OCI-LY7 (cell line): ENCODE data around the gene KIAA1217. TPM values are rescaled to one million over a fixed set of nuclear protein-coding genes. Genes with fewer than 3 reads are reported as not detected.

ENCODE experiments used
- BruUV-seq: library from RNA; stranded (reverse); fragments of 400-500 nt; replicated peaks from 2 replicates; lab custom pipeline; 2021; lab: Mats Ljungman, UMichigan
- CTCF ChIA-PET: fragments of 300-600 bp; sonication (Branson Sonifier 250); formaldehyde crosslinking; loops from one replicate; lab custom pipeline; 2022; ENCODE audit warnings: antibody characterized with exemption; ENCODE audit not compliant: unreplicated experiment; lab: Charles Lee
- POLR2A ChIA-PET: fragments of 300-600 bp; sonication (Branson Sonifier 250); formaldehyde crosslinking; loops from one replicate; lab custom pipeline; 2022; ENCODE audit warnings: antibody characterized with exemption; lab: Charles Lee
- DNase-seq: peaks from one replicate; pipeline ENCODE4 v3.0.0-alpha.2; 2015; ENCODE audit warnings: low spot score
- H2AFZ ChIP-seq: fragments of 200-600 bp; sonication (generic), shearing (Covaris generic); 2 replicates; pipeline ENCODE4 v1.6.1; 2014; ENCODE audit warnings: mild to moderate bottlenecking, antibody characterized with exemption, low read length, moderate library complexity
- H3K27ac ChIP-seq: fragments of 200-600 bp; sonication (generic); 2 replicates; pipeline ENCODE4 v1.5.1; 2014; ENCODE audit warnings: mixed run types, low read depth, mild to moderate bottlenecking, moderate library complexity, low read length, inconsistent platforms; ENCODE audit not compliant: poor library complexity, severe bottlenecking
- H3K36me3 ChIP-seq: fragments of 200-600 bp; sonication (generic); 2 replicates; pipeline ENCODE4 v1.6.1; 2014; ENCODE audit warnings: mild to moderate bottlenecking, antibody characterized with exemption, low read length, moderate library complexity, mixed read lengths; ENCODE audit not compliant: insufficient read depth
- H3K4me1 ChIP-seq: fragments of 200-600 bp; sonication (generic); 2 replicates; pipeline ENCODE4 v1.5.1; 2014; ENCODE audit warnings: mild to moderate bottlenecking, low read length; ENCODE audit not compliant: insufficient read depth, poor library complexity, severe bottlenecking
- H3K4me2 ChIP-seq: fragments of 200-600 bp; sonication (generic); 2 replicates; pipeline ENCODE4 v1.6.1; 2014; ENCODE audit warnings: mild to moderate bottlenecking, low read length
- H3K4me3 ChIP-seq: fragments of 200-600 bp; sonication (generic); 2 replicates; pipeline ENCODE4 v1.5.1; 2014; ENCODE audit warnings: mild to moderate bottlenecking, low read depth, low read length; ENCODE audit not compliant: poor library complexity, severe bottlenecking
- H3K79me2 ChIP-seq: fragments of 200-600 bp; sonication (generic); 2 replicates; pipeline ENCODE4 v1.6.1; 2016; ENCODE audit warnings: low read depth, mild to moderate bottlenecking, low read length, moderate library complexity, mixed read lengths; ENCODE audit not compliant: insufficient read depth
- H3K9me2 ChIP-seq: fragments of 200-600 bp; sonication (generic); 2 replicates; pipeline ENCODE4 v1.6.1; 2016; ENCODE audit warnings: mild to moderate bottlenecking, low read length, mixed read lengths; ENCODE audit not compliant: insufficient read depth
- H3K9me3 ChIP-seq: fragments of 200-600 bp; sonication (generic); 2 replicates; pipeline ENCODE4 v1.6.1; 2014; ENCODE audit warnings: mild to moderate bottlenecking, mixed run types, low read length, mixed read lengths
- H4K20me1 ChIP-seq: fragments of 200-600 bp; sonication (generic); 2 replicates; pipeline ENCODE4 v1.6.1; 2014; ENCODE audit warnings: mild to moderate bottlenecking, antibody characterized with exemption, low read length, moderate library complexity, mixed read lengths; ENCODE audit not compliant: insufficient read depth
- EZH2phosphoT487 ChIP-seq: fragments of 200-600 bp; sonication (generic); IDR thresholded peaks from 2 replicates; pipeline ENCODE4 v1.6.1; 2018; ENCODE audit warnings: low read depth, borderline replicate concordance, mild to moderate bottlenecking, mixed run types, antibody characterized with exemption, low read length, moderate library complexity, mixed read lengths
- intact Hi-C: fragments of 100-400 bp; cut with micrococcal nuclease; formaldehyde crosslinking; loops from one replicate; pipeline ENCODE4 v1.10.0; 2022; ENCODE audit not compliant: unreplicated experiment
- total RNA-seq, 2 experiments: library from RNA; depleted of rRNA in 1 of 2; stranded (reverse); fragments of >200 nt in 1 of 2; shearing (Covaris generic) in 1 of 2; gene quantifications; 2 replicates each; pipeline ENCODE4 v1.2.3, GENCODE V29; 2014 to 2022
- TF ChIP-seq, protein P1 (sequence below): fragments of 200-600 bp; sonication (generic); conservative IDR thresholded peaks from 2 replicates; pipeline ENCODE4 v1.5.1; 2014; ENCODE audit warnings: mild to moderate bottlenecking, antibody characterized with exemption, low read length, moderate library complexity, mixed read lengths

KIAA1217 gene
- total RNA-seq, 2 experiments from 2014 or later: not detected

DNA sequence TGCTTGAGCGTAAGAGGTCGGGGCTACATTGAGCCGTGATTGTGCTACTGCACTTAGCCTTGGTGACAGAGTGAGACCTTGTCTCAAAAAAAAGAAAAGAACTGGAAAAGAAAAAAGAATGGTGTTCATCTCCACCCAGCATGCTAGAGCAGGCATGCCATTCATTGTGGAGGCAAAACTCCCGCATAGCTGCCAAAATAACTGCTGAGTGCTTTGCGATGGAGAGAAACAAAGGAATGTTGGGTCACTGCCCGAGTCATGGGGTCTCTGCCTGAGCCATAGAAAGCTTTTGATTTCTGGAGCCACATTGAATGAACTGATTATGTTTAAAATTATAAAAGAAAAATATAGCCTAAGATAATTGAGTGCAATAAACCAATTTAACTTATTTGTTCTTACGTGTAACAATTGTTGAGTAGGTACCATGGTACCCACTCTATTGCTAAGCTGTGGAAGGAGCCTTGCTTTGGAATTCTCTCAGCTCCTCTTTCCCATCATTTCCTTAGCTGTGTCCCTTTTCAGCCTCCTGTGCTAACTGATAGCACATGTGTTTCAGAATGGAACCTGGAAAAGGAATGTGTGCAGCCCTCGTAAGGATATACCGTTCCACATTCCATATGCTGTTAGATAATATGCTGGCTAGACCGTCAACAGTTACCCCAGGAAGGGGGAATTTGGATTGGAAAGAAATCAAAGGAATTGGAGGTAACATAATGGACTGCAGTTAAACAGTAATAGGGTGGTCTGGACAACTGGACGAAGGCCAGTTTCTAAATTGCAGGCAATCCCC, 99.0 kb downstream of the KIAA1217 start:
- Histone ChIP-seq H4K20me1 (no peaks in the 10 kb centered on the region), H3K9me2 (no peaks in the 10 kb centered on the region), H3K36me3 (no peaks in the 10 kb centered on the region), H3K4me3 (no peak overlapping the region), H3K4me1 (no peaks in the 10 kb centered on the region), H3K79me2 (no peaks in the 10 kb centered on the region), H3K27ac (no peak overlapping the region), H2AFZ (no peak overlapping the region), H3K4me2 (no peak overlapping the region), H3K9me3 (no peaks in the 10 kb centered on the region)
- BruUV-seq: no TSS peak
- ChIA-PET POLR2A (no interaction called here), CTCF (no interaction called here)
- no peak for TF ChIP-seq EZH2phosphoT487
- TF ChIP-seq, protein P1, sequence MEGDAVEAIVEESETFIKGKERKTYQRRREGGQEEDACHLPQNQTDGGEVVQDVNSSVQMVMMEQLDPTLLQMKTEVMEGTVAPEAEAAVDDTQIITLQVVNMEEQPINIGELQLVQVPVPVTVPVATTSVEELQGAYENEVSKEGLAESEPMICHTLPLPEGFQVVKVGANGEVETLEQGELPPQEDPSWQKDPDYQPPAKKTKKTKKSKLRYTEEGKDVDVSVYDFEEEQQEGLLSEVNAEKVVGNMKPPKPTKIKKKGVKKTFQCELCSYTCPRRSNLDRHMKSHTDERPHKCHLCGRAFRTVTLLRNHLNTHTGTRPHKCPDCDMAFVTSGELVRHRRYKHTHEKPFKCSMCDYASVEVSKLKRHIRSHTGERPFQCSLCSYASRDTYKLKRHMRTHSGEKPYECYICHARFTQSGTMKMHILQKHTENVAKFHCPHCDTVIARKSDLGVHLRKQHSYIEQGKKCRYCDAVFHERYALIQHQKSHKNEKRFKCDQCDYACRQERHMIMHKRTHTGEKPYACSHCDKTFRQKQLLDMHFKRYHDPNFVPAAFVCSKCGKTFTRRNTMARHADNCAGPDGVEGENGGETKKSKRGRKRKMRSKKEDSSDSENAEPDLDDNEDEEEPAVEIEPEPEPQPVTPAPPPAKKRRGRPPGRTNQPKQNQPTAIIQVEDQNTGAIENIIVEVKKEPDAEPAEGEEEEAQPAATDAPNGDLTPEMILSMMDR: no peak
- intact Hi-C loops: no loop called here
- no peak for DNase-seq

DNA sequence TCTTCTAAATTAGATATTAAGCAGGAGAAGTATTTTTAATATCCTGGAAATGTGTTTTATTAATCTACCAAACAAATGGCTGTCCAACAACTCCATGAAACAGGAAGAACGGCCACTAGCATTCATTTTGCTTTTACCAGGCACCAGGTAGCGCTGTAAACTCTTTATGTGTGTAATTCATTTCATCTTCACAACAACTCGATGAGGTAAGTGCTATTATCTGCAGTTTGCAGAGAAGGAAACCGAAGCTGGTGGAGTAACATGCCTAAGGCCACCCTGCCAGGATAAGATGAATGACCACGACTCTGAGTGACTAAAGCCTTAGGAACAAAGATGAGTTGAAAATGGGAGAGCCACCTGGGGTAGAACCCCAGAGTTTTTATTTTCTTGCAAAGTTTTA, 101.2 kb downstream of the KIAA1217 start:
- no peaks in the 10 kb centered on the region for H3K4me1 ChIP-seq
- ChIA-PET CTCF (no interaction called here), POLR2A (no interaction called here)
- no peaks in the 10 kb centered on the region for H3K9me2 ChIP-seq
- no peak for DNase-seq
- TF ChIP-seq, protein P1: no peak
- TF ChIP-seq EZH2phosphoT487: no peak
- no peak overlapping the region for H3K4me3 ChIP-seq
- H2AFZ ChIP-seq: no peak overlapping the region
- no peaks in the 10 kb centered on the region for H3K79me2 ChIP-seq
- H3K27ac ChIP-seq: no peak overlapping the region
- H3K9me3 ChIP-seq: no peaks in the 10 kb centered on the region
- H3K36me3 ChIP-seq: no peaks in the 10 kb centered on the region
- no TSS peak for BruUV-seq
- intact Hi-C loops: no loop called here
- no peak overlapping the region for H3K4me2 ChIP-seq
- no peaks in the 10 kb centered on the region for H4K20me1 ChIP-seq

DNA sequence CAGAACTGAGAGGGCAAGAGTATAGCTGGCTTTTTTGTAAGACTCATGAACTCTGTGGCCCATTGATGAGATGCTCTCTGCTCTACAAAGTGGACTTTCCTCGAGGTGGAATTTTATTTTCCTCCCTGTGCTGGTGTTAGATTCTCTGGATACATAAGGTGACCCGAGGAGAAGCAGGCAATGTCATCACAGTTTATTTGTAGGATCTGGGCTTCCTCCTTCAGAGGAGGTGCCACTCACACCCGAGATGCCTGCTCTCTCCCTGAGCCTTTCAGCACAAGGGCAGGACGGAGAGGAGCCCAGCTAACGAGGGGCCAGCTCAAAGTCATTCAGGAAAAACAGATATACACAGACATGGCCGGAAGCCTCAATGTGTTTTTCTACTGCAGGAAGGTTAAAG, 103.0 kb downstream of the KIAA1217 start:
- no peaks in the 10 kb centered on the region for H3K9me2 ChIP-seq
- no peaks in the 10 kb centered on the region for H4K20me1 ChIP-seq
- H3K79me2 ChIP-seq: no peaks in the 10 kb centered on the region
- intact Hi-C loops: no loop called here
- no TSS peak for BruUV-seq
- ChIA-PET CTCF (no interaction called here), POLR2A (interaction anchor here (0.7 kb wide), 2 partner anchors 14 to 1264 kb away, joined by 3 to 6 read pairs; no protein-coding TSS in a partner anchor)
- DNase-seq: no peak
- H3K9me3 ChIP-seq: no peaks in the 10 kb centered on the region
- H3K36me3 ChIP-seq: no peaks in the 10 kb centered on the region
- no peak overlapping the region for H3K4me2 ChIP-seq
- no peaks in the 10 kb centered on the region for H3K4me1 ChIP-seq
- no peak overlapping the region for H3K4me3 ChIP-seq
- no peak for TF ChIP-seq EZH2phosphoT487
- TF ChIP-seq, protein P1: no peak
- H2AFZ ChIP-seq: no peak overlapping the region
- no peak overlapping the region for H3K27ac ChIP-seq
